WTC11 (cell line): ENCODE data around the gene NDUFV3. TPM values are rescaled to one million over a fixed set of nuclear protein-coding genes. Genes with fewer than 3 reads are reported as not detected.

Experiments
- ATAC-seq: fragments of 200-7000 bp; cut with Tn5 transposase; 2 replicates; pipeline ENCODE4 v1.10.0; 2021; ENCODE audit warnings: mild to moderate bottlenecking, moderate library complexity
- CTCF ChIA-PET: fragments of 300-600 bp; sonication (Branson Sonifier 250); formaldehyde crosslinking; loops from one replicate; lab custom pipeline; 2021; ENCODE audit warnings: antibody characterized with exemption; lab: Charles Lee
- POLR2A ChIA-PET: fragments of 350-600 bp; sonication (Branson Sonifier 250); formaldehyde crosslinking; loops from one replicate; lab custom pipeline; 2021; ENCODE audit warnings: antibody characterized with exemption; lab: Charles Lee
- DNase-seq: peaks from one replicate; pipeline ENCODE4 v3.0.0; 2021; ENCODE audit warnings: low spot score
- H3K27ac Mint-ChIP-seq: 2 replicates; pipeline ENCODE4 v1.8.0; 2021; ENCODE audit warnings: mixed read lengths
- H3K27me3 Mint-ChIP-seq: 2 replicates; pipeline ENCODE4 v1.8.0; 2021; ENCODE audit warnings: low read depth, mild to moderate bottlenecking, moderate library complexity, mixed read lengths
- H3K36me3 Mint-ChIP-seq: 2 replicates; pipeline ENCODE4 v1.8.0; 2021; ENCODE audit warnings: mixed read lengths
- H3K4me1 Mint-ChIP-seq: 2 replicates; pipeline ENCODE4 v1.8.0; 2022; ENCODE audit warnings: mixed read lengths
- H3K4me3 Mint-ChIP-seq: 2 replicates; pipeline ENCODE4 v1.8.0; 2021; ENCODE audit warnings: mild to moderate bottlenecking, moderate library complexity, mixed read lengths
- H3K9me3 Mint-ChIP-seq: 2 replicates; pipeline ENCODE4 v1.8.0; 2021; ENCODE audit warnings: mixed read lengths
- AR ChIP-seq: fragments of 250-450 bp; sonication (Bioruptor Pico); IDR thresholded peaks from 2 replicates; pipeline ENCODE4 v1.9.0; 2021; ENCODE audit warnings: mild to moderate bottlenecking
- EMX1 ChIP-seq: fragments of 250-450 bp; sonication (Bioruptor Pico); IDR thresholded peaks from 2 replicates; pipeline ENCODE4 v1.8.0; 2021; ENCODE audit warnings: mild to moderate bottlenecking
- ERG ChIP-seq: fragments of 250-450 bp; sonication (Bioruptor Pico); IDR thresholded peaks from 2 replicates; pipeline ENCODE4 v1.8.0; 2021; ENCODE audit warnings: mild to moderate bottlenecking
- HMGA2 ChIP-seq: fragments of 250-450 bp; sonication (Bioruptor Pico); IDR thresholded peaks from 2 replicates; pipeline ENCODE4 v1.4.0; 2021; ENCODE audit warnings: mild to moderate bottlenecking, moderate library complexity
- MLX ChIP-seq: sonication (generic); formaldehyde crosslinking; IDR thresholded peaks from 2 replicates; pipeline ENCODE4 v1.8.1; 2023; ENCODE audit warnings: mild to moderate bottlenecking, missing genetic modification reagents, moderate library complexity
- NFE2L1 ChIP-seq: sonication (generic); formaldehyde crosslinking; IDR thresholded peaks from 2 replicates; pipeline ENCODE4 v1.8.1; 2023; ENCODE audit warnings: missing genetic modification reagents
- NR2C2 ChIP-seq: sonication (generic); formaldehyde crosslinking; IDR thresholded peaks from 2 replicates; pipeline ENCODE4 v1.8.0; 2022; ENCODE audit warnings: mild to moderate bottlenecking, missing genetic modification reagents
- PRRX2 ChIP-seq: fragments of 250-450 bp; sonication (Bioruptor Pico); IDR thresholded peaks from 2 replicates; pipeline ENCODE4 v1.8.0; 2021; ENCODE audit warnings: mild to moderate bottlenecking
- SOX15 ChIP-seq: fragments of 250-450 bp; sonication (Bioruptor Pico); IDR thresholded peaks from 2 replicates; pipeline ENCODE4 v1.9.0; 2021; ENCODE audit warnings: mild to moderate bottlenecking
- TEAD1 ChIP-seq: sonication (generic); formaldehyde crosslinking; IDR thresholded peaks from 2 replicates; pipeline ENCODE4 v1.8.0; 2022; ENCODE audit warnings: mild to moderate bottlenecking, missing genetic modification reagents
- ZBTB43 ChIP-seq: sonication (generic); formaldehyde crosslinking; IDR thresholded peaks from 2 replicates; pipeline ENCODE4 v1.8.1; 2023; ENCODE audit warnings: mild to moderate bottlenecking, missing genetic modification reagents
- ZNF138 ChIP-seq: sonication (generic); formaldehyde crosslinking; conservative IDR thresholded peaks from 2 replicates; pipeline ENCODE4 v1.8.1; 2022; ENCODE audit warnings: mild to moderate bottlenecking, moderate library complexity, missing genetic modification reagents
- ZNF263 ChIP-seq: sonication (generic); formaldehyde crosslinking; IDR thresholded peaks from 2 replicates; pipeline ENCODE4 v1.8.1; 2022; ENCODE audit warnings: low read depth, mild to moderate bottlenecking, moderate library complexity, missing genetic modification reagents
- ZNF671 ChIP-seq: fragments of 250-450 bp; sonication (Bioruptor Pico); IDR thresholded peaks from 2 replicates; pipeline ENCODE4 v1.8.0; 2021; ENCODE audit warnings: mild to moderate bottlenecking
- total RNA-seq: library from RNA; stranded (reverse); gene quantifications from 3 replicates; pipeline ENCODE4 v1.2.3, GENCODE V29; 2021

NDUFV3 gene
- total RNA-seq, 1 experiment from 2014 or later: 28.5 TPM

GRCh38 chr21:42861311-42861847 is 31.7 kb upstream of the NDUFV3 start:
- H3K9me3 Mint-ChIP-seq: no peaks in the 10 kb centered on the region
- H3K27me3 Mint-ChIP-seq: no peaks in the 10 kb centered on the region
- ATAC-seq (no peak), DNase-seq (no peak)
- TF ChIP-seq AR (CRISPR knock-in tag) (no peak), ZNF671 (CRISPR knock-in tag) (no peak), ZNF263 (CRISPR knock-in tag) (no peak), SOX15 (CRISPR knock-in tag) (no peak), MLX (no peak), ZBTB43 (CRISPR knock-in tag) (no peak), NR2C2 (CRISPR knock-in tag) (no peak), EMX1 (CRISPR knock-in tag) (no peak), NFE2L1 (no peak), TEAD1 (CRISPR knock-in tag) (no peak)
- ChIA-PET POLR2A (no interaction called here), CTCF (interaction anchor here (0.8 to 1.8 kb wide), 2 partner anchors 18 to 268 kb away, joined by 4 read pairs; no protein-coding TSS in a partner anchor)
- no peak overlapping the region for H3K27ac Mint-ChIP-seq
- peaks cover 50% of the 10 kb centered on the region for H3K36me3 Mint-ChIP-seq
- H3K4me1 Mint-ChIP-seq: peaks cover 8% of the 10 kb centered on the region
- no peak overlapping the region for H3K4me3 Mint-ChIP-seq

- peaks cover 8% of the 10 kb centered on the region for H3K4me1 Mint-ChIP-seq
- peaks cover 50% of the 10 kb centered on the region for H3K36me3 Mint-ChIP-seq
- no peak for TF ChIP-seq ZNF138
- no peak for ATAC-seq
- no peak overlapping the region for H3K4me3 Mint-ChIP-seq
- H3K9me3 Mint-ChIP-seq: no peaks in the 10 kb centered on the region
- H3K27ac Mint-ChIP-seq: no peak overlapping the region
- ChIA-PET POLR2A (no interaction called here), CTCF (interaction anchor here (0.7 to 1.8 kb wide), 6 partner anchors 11 to 269 kb away, joined by 3 to 4 read pairs (median 3); no protein-coding TSS in a partner anchor)
- no peak for DNase-seq
- no peaks in the 10 kb centered on the region for H3K27me3 Mint-ChIP-seq
Observed at GRCh38 chr21:42861848-42862400, 31.2 kb upstream of the NDUFV3 start.

GRCh38 chr21:42862774-42863503 is 30.2 kb upstream of the NDUFV3 start:
- DNase-seq (peak; percentile 61), ATAC-seq (peak; percentile 79)
- H3K36me3 Mint-ChIP-seq: peaks cover 47% of the 10 kb centered on the region
- H3K4me3 Mint-ChIP-seq: no peak overlapping the region
- H3K4me1 Mint-ChIP-seq: peaks cover 8% of the 10 kb centered on the region
- H3K27me3 Mint-ChIP-seq: no peaks in the 10 kb centered on the region
- ChIA-PET POLR2A (no interaction called here), CTCF (interaction anchor here (0.5 to 1.8 kb wide), 13 partner anchors 9 to 270 kb away, joined by 3 to 6 read pairs (median 3); no protein-coding TSS in a partner anchor)
- TF ChIP-seq HMGA2 (CRISPR knock-in tag) (no peak), ERG (CRISPR knock-in tag) (peak; percentile 17; the same call in 1 of the 2 replicates), PRRX2 (0 out of 2 replicates have a peak, but pooled peaks have one; percentile 34)
- H3K27ac Mint-ChIP-seq: peak overlapping the region; percentile 76
- no peaks in the 10 kb centered on the region for H3K9me3 Mint-ChIP-seq
